ENCODE results near the gene INPP5A. TPM values are rescaled to one million over a fixed set of nuclear protein-coding genes. Genes with fewer than 3 reads are reported as not detected.

INPP5A gene
- total and polyA plus RNA-seq, 9 of the 15 experiments (the other 6 are each of a cell fraction or from before 2014, with no cell fraction given), result 0.66 to 11.6 (median 7.7) TPM

DNA sequence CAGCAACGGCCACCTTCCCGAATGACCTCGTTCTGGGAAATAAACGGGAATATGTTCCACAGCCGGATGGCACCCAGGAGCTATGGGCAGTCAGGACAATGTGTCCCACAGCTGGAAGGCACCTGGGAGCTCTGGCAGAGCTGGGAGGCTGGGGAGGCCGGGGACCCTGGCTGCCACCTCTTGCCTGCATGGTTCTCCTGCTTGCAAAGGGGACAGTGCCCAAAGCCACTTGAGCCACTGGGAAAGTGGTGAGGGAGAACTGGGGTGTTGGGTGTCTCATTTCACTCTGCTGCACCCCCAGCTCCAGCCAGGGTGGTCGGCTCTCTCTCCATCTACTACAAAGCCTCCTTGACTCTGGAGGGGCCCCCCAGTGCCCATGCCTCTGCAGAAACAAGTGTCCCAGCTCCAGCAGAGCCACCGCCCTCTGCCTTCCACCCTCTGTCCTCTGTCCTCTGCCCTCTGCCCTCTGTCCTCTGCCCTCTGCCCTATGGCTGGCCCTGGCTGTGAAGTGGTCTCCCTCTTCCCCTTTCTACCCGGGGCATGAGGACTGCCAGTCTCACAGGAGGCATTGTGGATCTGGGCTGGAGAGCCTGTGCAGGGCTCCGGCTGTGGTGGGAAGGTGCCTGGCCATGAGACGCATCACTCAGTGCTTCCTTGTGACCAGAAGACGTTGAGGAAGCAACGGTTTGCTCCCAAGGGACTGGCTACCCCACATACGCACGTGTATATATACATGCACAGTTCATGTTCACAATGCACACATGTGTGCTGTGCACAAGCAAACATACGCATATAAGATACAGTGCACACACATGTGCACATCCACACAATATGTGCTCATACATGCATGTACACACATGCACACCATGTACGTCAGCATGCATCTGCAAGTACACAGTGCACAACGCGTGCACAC lies 21.5 kb upstream of the INPP5A start:
- Histone ChIP-seq H3K4me1 (replicated peaks in 1 of 2; ENCODE audit: control insufficient read depth in 2 of 2, insufficient read depth in 2 of 2, low read length in 2 of 2) (peaks cover 25 to 48% of the 10 kb centered on the region in 2 experiments), H2AFZ (ENCODE audit: low read depth, low read length) (no peak overlapping the region), H3K36me3 (ENCODE audit: control insufficient read depth, insufficient read depth, low read length) (no peaks in the 10 kb centered on the region), H3K79me2 (ENCODE audit: control insufficient read depth, insufficient read depth, low read length) (no peaks in the 10 kb centered on the region), H3K4me2 (ENCODE audit: insufficient read depth, low read length) (no peak overlapping the region), H3K27ac (ENCODE audit: extremely low read depth, low read depth, low read length) (no peak overlapping the region), H3K4me3 (no peak overlapping the region), H3K27me3 (ENCODE audit: control insufficient read depth in 2 of 2, insufficient read depth in 2 of 2, low read length in 2 of 2) (peaks cover 0 to 4% of the 10 kb centered on the region in 2 experiments; a peak in 2 of 5 replicates), H3K9ac (ENCODE audit: insufficient read depth in 1 of 2, low read depth in 2 of 2, low read length in 2 of 2) (no peak overlapping the region), H3K9me1 (ENCODE audit: control insufficient read depth, insufficient read depth, low read length) (peaks cover 3% of the 10 kb centered on the region), H4K20me1 (replicated peaks; ENCODE audit: control insufficient read depth, insufficient read depth, low read length) (no peaks in the 10 kb centered on the region), H3K9me3 (replicated peaks; ENCODE audit: control insufficient read depth, insufficient read depth, low read depth, low read length) (no peaks in the 10 kb centered on the region)
- ChIA-PET CTCF (ENCODE audit: low intra/inter-chr PET ratio) (no interaction called here), POLR2A (no interaction called here)
- in situ Hi-C loops (cut with MboI), result no loop called here
- intact Hi-C loops (cut with micrococcal nuclease), result no loop called here
- no TSS peak for BruUV-seq (replicated peaks)
- 50% methylated on average over 13 of the region's 19 CpGs for WGBS (ENCODE audit: insufficient coverage, low coverage, missing lambda C conversion rate)
- FAIRE-seq (no peak), ATAC-seq (no peak), DNase-seq (ENCODE audit: extremely low read depth in 1 of 4, low spot score in 3 of 4) (no peak)
- TF ChIP-seq NR2C1 (IDR thresholded peaks at IDR 0.05) (peak; percentile 76), NR2C1 (tag; IDR thresholded peaks at IDR 0.05) (peak; percentile 85), NR2C2 (CRISPR knock-in tag; IDR thresholded peaks at IDR 0.05) (no peak), NR2C2 (tag; IDR thresholded peaks at IDR 0.05) (peak; percentile 38; the same call in 1 of the 2 replicates), E2F3 (CRISPR knock-in tag; IDR thresholded peaks at IDR 0.05) (no peak), ARHGAP35 (IDR thresholded peaks at IDR 0.05; ENCODE audit: partially characterized antibody) (no peak), KDM1A (IDR thresholded peaks at IDR 0.05) (peak in 1 of 2 experiments; percentile 18; a peak in 1 of 4 replicates)

All from K562 (cell line).